ENCODE data around the gene NEDD4L.
A peak's percentile ranks its signal among the peaks of the same experiment; 100 is the strongest.
"Not testable (repeated sequence)": the region's sequence is repeated elsewhere in the genome, so short reads cannot be mapped to it uniquely, and the experiment has no call there.

NEDD4L gene

GRCh38 chr18:58047556-58047882, 3.5 kb downstream of the NEDD4L start:
- intact Hi-C loops (cut with DNase I): loop anchor here (10.0 kb wide), 1 partner anchor 257 kb away; no protein-coding TSS in a partner anchor
- no peak for DNase-seq

GRCh38 chr18:58048081-58048642, 4.1 kb downstream of the NEDD4L start:
- no peak for DNase-seq
- intact Hi-C loops (cut with DNase I): loop anchor here (10.0 kb wide), 1 partner anchor 257 kb away; no protein-coding TSS in a partner anchor

- DNase-seq: no peak
- intact Hi-C loops (cut with DNase I): loop anchor here (10.0 kb wide), 1 partner anchor 256 kb away; no protein-coding TSS in a partner anchor
These were observed 5.1 kb downstream of the NEDD4L start for GRCh38 chr18:58049000-58049688.

GRCh38 chr18:58050963-58051362, 6.9 kb downstream of the NEDD4L start:
- DNase-seq: not testable (repeated sequence)

GRCh38 chr18:58051765-58052460, 7.9 kb downstream of the NEDD4L start:
- intact Hi-C loops (cut with DNase I): no loop called here

More at GRCh38 chr18:58050963-58051362, 6.9 kb downstream of the NEDD4L start:
- intact Hi-C loops (cut with DNase I): not testable (repeated sequence)

GRCh38 chr18:58052960-58053359, 8.9 kb downstream of the NEDD4L start:
- DNase-seq: no peak
- intact Hi-C loops (cut with DNase I): no loop called here

More at GRCh38 chr18:58051765-58052460, 7.9 kb downstream of the NEDD4L start:
- no peak for DNase-seq

- DNase-seq: no peak
- intact Hi-C loops (cut with DNase I): no loop called here
These were observed 10.2 kb downstream of the NEDD4L start for GRCh38 chr18:58054041-58054781.

GRCh38 chr18:58055890-58056558, 12.0 kb downstream of the NEDD4L start:
- intact Hi-C loops (cut with DNase I): no loop called here
- DNase-seq: no peak

GRCh38 chr18:58056852-58057251, 12.8 kb downstream of the NEDD4L start:
- no peak for DNase-seq
- intact Hi-C loops (cut with DNase I): no loop called here

- peak in 29 of 42 donors; percentile 9 to 82 (median 44) for DNase-seq
These were observed 13.4 kb downstream of the NEDD4L start for GRCh38 chr18:58057291-58057965.

GRCh38 chr18:58058720-58059119, 14.7 kb downstream of the NEDD4L start:
- no peak for DNase-seq
- intact Hi-C loops (cut with DNase I): no loop called here

More at GRCh38 chr18:58057291-58057965, 13.4 kb downstream of the NEDD4L start:
- intact Hi-C loops (cut with DNase I): no loop called here

GRCh38 chr18:58060254-58060653, 16.2 kb downstream of the NEDD4L start:
- DNase-seq: no peak
- intact Hi-C loops (cut with DNase I): no loop called here

- intact Hi-C loops (cut with DNase I): no loop called here
- DNase-seq: no peak
These were observed 17.3 kb downstream of the NEDD4L start for GRCh38 chr18:58061349-58061748.

GRCh38 chr18:58064406-58064998, 20.5 kb downstream of the NEDD4L start:
- intact Hi-C loops (cut with DNase I): no loop called here
- no peak for DNase-seq

GRCh38 chr18:58065956-58066355, 21.9 kb downstream of the NEDD4L start:
- intact Hi-C loops (cut with DNase I): no loop called here
- no peak for DNase-seq

- intact Hi-C loops (cut with DNase I): no loop called here
- no peak for DNase-seq
These were observed 23.6 kb downstream of the NEDD4L start for GRCh38 chr18:58067601-58068000.

- intact Hi-C loops (cut with DNase I): no loop called here
- DNase-seq: no peak
These were observed 25.1 kb downstream of the NEDD4L start for GRCh38 chr18:58069099-58069498.

GRCh38 chr18:58069721-58070292, 25.8 kb downstream of the NEDD4L start:
- intact Hi-C loops (cut with DNase I): no loop called here
- no peak for DNase-seq

Data from head of caudate nucleus (tissue), 42 donors.